ENCODE data around the gene IFT122.

IFT122 gene

DNA sequence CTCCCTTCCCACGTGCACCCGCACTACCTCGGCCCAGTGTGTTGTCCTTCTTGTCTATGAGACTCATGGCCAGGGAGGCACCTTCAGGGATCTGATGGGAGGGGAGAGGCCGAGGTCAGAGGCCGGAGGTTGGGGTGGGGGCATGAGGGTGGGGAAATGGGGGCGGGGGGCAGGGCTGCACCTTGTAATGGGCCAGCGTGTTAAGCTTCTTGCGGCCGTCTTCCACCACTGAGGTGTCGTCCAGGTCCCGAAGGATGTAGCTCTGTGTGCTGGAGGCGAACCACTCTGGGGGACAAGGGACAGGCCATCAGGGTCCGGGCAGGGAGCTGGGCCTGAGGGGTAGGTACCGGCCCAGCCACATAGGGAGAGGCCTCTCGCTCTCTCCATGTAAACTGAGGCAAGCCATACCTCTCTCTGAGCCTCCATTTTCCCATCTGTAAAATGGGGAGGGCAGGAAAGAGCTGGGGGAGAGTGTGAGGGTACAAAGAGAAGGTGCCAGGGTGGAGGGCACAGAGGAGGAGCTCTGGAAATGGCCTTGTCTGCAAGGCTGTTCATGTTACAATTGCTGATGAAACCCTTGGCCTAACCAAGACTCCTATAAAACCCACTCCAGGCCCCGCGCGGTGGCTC, 121.7 kb downstream of the IFT122 start:
- no peak for DNase-seq

DNA sequence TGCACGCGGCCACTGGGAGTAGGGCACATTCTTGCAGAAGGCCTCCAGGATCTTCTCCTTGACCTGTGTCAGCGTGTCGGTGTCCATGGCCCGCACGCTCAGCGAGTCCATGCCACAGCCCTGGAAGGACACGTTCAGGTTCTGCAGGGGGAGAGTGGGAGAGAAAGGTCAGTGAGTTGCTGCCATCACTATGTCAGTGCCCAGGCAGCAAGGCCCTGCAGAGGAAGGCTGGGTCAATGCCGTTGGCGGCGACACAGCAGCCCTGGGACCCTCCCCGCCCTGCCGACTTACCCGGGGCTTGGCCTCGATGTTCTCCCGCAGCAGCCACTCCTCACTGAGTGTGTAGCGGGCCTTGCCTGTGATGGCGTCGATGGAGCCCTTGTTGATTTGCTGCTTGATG, 122.8 kb downstream of the IFT122 start:
- no peak for DNase-seq

GRCh38 chr3:129563332-129563731, 123.3 kb downstream of the IFT122 start:
- no peak for DNase-seq

DNA sequence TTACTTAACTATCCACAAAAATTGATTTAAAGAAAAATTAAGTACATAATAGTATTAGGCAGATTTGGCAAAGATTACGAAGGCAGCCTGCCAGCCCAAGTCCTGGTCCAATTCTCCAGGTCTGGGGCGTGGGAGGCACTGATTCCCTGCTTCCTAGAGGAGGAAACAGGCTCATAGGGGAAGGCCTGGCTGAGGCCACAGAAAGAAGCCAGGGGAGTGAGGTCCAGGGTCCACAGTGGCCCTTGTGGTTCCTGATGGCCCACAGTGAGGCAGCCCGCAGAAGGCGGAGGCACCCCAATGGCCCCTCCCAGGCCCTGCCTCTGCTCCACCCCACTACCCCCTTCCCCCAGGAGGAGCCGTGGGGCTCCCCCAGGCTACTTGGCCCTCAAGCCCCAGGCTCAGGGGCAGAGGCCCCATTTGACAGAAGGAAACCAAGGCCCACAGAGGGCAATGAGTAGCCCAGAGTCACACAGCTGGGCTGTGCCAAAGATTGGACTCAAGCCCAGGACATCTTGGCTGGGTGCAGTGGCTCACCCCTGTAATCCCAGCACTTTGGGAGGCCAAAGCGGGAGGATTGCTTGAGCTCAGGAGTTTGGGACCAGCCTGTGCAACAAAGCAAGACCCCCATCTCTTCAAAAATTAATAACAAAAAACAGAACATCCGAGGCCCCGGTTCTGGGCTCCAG, 124.0 kb downstream of the IFT122 start:
- DNase-seq = no peak

DNA sequence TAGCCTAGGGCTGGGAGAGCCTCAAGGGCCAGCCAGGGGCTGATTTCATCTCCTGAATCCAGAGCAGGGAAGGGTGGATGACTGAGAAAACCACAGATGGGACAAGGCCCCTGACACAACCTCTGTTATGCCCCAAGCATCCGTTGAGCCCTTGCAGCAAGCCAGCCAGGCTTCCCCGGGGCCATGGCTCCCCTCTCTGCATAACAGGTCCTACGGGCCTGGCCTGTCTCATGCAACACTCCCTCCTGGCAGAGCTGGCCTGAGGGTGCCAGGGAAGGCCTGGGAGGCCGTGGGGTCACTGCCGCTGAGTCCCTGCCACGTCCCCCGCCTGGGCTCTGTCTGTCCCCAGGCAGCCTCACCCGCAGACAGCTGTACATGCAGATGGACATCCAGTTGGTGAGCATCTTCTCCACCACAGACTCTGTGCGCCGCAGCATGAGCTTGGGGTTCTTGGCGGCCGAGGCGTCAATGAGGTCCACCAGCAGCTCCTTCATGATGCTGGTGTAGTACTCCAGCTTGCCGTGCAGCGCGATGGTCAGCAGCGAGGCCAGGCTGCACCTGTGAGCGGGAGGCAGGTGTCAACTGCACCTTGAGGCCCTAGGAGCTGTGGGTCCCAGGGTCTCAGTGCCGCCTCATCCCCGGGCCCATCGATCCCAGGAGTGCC, 125.1 kb downstream of the IFT122 start:
- DNase-seq = no peak

- DNase-seq = no peak
Observed at GRCh38 chr3:129565902-129566301, 125.9 kb downstream of the IFT122 start.

DNA sequence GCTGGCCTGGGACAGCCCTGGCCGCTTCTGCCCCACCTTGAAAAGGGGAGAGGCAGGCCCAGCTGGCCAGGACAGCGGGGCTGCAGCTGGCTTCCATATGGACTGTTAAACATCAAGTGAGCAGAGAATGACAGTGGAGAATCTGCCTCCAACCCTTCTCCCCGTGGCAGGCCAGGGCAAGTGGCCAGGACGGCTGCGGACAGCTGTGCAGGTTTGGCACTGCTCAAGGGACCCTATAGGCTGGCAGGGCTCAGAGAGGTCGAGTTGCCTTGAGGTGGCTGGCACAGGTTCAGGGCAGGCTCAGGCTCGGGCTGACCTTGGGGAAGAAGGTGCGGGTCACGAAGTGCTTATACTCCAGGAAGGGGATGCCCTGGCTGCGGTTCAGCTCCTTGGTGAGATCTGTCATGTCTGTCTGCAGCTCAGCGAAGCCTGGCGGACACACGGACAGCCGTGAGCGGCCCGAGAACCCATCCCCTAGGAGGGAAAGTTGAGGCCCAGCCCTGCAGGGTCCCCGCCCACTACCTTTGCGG, 127.2 kb downstream of the IFT122 start:
- DNase-seq = no peak

DNA sequence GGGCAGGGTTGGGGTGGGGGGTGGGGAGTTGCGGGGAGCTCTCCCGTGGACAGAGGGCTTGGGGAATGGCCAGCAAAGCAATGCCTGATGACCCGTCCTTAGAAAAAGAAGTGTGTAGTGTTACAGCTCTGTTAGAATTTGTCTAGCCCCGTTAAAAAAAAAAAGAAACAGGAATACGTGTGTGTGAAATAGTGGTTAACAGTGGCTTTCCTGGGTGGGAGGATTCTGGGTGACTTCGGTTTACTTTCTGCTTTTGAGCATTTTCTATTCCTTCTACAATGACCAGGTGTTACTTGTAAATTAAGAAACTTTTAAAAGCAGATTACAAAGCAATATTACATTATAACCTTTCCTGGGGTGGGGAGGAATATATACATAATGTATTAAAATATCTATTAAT, 127.9 kb downstream of the IFT122 start:
- no peak for DNase-seq

- DNase-seq = no peak
Observed at GRCh38 chr3:129569856-129570255, 129.8 kb downstream of the IFT122 start.
